NCI-H2196 (cell line): ENCODE measurements around the gene CRTAP.
"Not testable (repeated sequence)": the region's sequence is repeated elsewhere in the genome, so short reads cannot be mapped to it uniquely, and the experiment has no call there.

Source experiments
- DNase-seq: peaks from one replicate; lab custom pipeline; 2025; ENCODE audit not compliant: unreplicated experiment; lab: John Stamatoyannopoulos, UW

Gene CRTAP

GRCh38 chr3:33139006-33139623 is 25.3 kb downstream of the CRTAP start:
- not testable (repeated sequence) for DNase-seq

GRCh38 chr3:33139996-33140395 is 26.2 kb downstream of the CRTAP start:
- no peak for DNase-seq

DNA sequence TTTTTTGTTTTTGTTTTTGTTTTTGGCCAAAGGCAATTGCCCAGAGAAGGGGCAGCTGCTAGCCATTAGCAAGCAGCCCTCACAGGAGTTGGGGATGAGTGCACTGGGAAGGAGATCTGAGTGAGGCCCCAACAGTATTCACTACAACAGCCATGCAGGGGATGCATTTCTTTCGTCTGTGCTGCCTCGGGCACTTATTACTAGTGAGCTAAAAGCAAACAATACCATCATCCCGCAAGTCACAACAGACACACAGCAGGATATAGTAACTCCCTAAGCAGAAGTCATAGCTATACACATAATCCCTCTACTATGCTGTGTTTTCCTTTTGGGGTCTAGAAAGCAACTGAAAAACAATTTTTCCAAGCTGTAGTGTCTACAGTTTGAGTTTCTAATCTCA is 27.2 kb downstream of the CRTAP start:
- DNase-seq = no peak

DNA sequence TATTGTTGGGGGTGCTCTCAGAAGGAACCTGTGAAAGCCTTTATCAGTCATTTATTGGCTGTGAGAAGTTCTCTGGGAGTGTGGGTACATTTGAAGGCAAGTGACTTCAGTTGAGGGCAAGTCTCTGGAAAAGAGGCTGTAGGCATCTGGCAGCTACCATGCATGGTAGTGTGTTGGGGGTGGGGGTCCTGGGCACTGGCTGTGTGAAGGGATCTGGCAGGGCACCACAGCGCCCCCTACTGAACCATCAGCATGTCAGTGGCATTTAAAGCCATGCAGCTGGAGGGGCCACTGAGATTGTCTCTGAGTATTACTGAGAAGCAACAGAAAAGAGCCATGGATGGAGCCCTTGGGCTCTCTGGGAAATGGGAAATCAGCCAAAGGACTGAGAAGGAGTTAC is 30.6 kb downstream of the CRTAP start:
- DNase-seq = no peak

GRCh38 chr3:33145221-33145900 is 31.5 kb downstream of the CRTAP start:
- DNase-seq = no peak

- DNase-seq = no peak
These were observed 32.2 kb downstream of the CRTAP start for GRCh38 chr3:33145901-33146580.

- DNase-seq = no peak
These were observed 33.1 kb downstream of the CRTAP start for GRCh38 chr3:33146791-33147445.

DNA sequence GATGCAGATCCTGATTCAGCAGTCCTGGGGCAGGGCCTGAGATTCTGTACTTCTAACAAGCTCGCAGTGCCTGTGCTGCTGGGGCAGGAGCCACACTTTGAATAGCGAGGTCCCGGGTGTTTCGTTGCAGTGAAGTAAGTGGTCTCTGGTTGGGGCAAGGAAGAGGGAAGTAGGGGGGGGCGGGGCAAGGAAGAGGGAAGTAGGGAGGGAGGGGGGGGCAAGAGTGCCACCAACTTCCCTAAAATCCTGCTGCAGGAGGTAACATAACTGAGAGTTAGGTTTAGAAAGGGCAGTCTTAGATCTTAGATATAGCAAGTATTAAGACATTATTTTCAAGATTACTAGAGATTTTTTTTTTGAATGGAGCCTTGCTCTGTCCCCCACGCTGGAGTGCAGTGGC is 35.5 kb downstream of the CRTAP start:
- no peak for DNase-seq

DNA sequence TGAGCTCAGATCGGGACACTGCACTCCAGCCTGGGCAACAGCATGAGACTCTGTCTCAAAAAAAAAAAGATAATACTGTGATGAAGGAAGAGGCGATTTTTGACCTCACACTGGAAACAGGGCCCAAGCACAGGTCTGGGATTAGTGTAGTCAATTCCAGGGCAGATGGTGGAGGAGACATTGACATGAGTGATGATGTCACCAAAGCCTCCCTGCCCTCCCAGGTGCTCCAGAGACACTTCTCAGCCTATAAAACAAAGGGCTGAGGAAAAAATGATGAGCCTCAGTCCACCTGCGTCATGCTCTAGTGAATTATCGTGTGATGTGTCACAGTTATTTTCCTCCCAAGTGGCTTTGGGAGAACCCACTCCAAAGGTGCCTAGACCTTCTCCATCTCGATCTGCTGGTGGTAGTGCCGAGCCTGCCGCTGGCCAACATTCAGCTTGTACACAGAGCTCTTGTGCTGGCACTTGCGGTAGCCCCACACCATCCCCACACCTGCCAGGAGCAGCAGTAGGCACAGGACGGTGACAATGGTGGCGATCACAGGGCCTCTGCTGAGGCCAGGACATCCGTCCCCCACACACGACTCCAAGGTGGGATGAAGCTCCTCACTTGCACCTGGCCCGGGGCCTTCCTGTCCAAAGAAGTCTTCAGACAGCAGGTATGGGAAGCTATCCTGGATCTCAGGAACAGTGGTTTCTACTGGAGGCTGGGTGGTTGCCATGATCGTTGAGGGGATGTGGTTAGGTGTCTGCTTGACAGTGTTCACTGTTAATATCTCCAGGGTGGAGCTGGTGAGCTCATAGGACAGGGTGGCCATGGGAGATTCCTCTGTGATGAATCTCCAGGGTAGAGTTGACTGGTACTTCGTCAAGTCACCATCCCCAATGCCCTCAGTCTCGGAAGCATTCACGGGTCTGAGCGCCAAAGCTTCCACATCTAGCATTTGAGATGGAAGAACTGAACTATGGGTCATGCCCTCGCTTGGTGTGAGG is 38.8 kb downstream of the CRTAP start:
- DNase-seq = no peak

DNA sequence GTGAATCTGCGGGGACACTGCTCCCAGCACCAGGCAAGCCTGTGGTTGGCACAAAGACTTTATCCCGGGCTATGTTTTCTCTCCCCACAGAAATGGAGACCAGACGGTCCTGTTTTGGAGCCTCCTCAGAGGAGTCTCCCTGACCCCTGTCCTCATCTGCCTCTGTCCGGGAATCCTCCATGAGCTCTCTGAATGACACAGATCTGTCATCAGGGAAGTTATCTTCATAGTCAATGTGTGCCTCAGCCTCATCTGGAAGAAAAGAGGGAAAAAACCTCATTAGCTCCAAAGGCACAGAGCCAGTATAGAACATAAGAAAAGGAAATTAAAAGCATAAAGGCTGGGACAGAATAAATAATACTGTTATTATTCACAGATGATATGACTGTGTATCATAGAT is 40.0 kb downstream of the CRTAP start:
- DNase-seq = no peak

DNA sequence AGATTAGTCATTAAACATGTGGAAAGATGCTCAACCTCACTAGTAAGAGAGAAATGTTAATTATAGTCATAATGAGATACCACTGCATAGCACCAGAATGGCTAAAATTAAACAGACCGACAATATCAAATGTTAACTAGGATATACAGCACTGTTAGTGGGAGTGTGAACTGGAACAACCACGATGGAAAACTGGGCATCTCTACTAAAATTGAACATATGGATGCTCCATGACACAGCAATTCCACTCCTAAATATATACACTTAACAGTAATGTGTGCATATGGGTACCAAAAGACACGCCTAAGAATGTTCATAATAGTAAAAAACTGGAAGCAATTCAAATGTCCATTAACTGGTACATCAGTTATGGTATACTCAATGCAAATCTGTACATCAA is 41.5 kb downstream of the CRTAP start:
- no peak for DNase-seq

GRCh38 chr3:33159234-33159633 is 45.4 kb downstream of the CRTAP start:
- no peak for DNase-seq

GRCh38 chr3:33159981-33160380 is 46.2 kb downstream of the CRTAP start:
- no peak for DNase-seq

GRCh38 chr3:33162621-33163020 is 48.8 kb downstream of the CRTAP start:
- DNase-seq = not testable (repeated sequence)

- no peak for DNase-seq
These were observed 51.6 kb downstream of the CRTAP start for GRCh38 chr3:33165372-33165771.

- DNase-seq = no peak
These were observed 52.3 kb downstream of the CRTAP start for GRCh38 chr3:33166095-33166494.

DNA sequence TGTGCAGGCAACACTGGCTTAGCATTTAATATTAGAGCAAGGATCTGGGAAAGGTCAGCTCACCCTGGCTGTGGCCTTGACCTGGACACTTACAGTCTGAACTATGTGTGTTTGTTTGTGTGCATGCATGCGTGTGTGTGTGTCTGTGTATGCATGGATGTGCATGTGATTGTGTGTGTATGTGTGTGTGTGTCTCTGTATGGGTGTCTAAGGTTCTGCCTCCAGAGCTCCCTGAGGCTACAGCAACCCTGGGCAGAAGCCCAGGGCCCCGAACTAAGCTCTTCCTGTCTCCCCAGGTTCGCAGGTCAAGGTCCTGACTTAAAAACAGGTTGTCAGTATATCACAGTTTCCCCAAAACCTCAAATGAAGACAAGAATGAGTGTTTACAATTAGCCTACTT is 53.5 kb downstream of the CRTAP start:
- DNase-seq = no peak

GRCh38 chr3:33167716-33168336 is 54.0 kb downstream of the CRTAP start:
- DNase-seq = no peak

DNA sequence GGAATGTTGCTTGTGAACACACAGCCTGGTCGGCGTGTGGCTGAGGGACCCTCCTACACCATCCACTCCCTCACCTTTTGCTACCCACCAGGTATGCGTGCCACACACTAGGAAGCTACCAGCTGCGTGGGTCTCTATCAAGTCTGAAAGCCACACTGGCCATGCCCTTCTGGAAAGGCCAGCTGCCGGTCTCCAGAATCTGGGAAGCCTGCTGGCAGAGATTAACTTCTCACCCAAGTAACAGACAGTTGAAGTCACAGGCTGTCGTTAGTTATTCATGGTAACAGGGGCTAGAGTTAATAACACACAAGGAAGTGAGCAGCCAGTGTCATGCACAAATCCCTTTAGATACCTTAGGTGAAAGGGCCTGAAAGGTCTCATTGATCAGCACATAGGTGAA is 56.7 kb downstream of the CRTAP start:
- DNase-seq = no peak

- no peak for DNase-seq
These were observed 57.8 kb downstream of the CRTAP start for GRCh38 chr3:33171580-33171979.
